GM12865 (cell line): ENCODE data around the gene ZNF516.

Experiments used
- DNase-seq: peaks from one replicate; pipeline ENCODE4 v3.0.0; 2010; ENCODE audit warnings: low read depth
- H3K4me3 ChIP-seq: 2 replicates; pipeline ENCODE4 v1.5.1; 2011; ENCODE audit warnings: mild to moderate bottlenecking, low read depth, low read length, control low read depth
- TF ChIP-seq, protein P1 (sequence below): IDR thresholded peaks from 2 replicates; pipeline ENCODE4 v1.5.1; 2011; ENCODE audit warnings: low read length, control low read depth, low read depth, inconsistent platforms; ENCODE audit not compliant: insufficient read depth; ENCODE audit errors: missing control alignments

The ZNF516 gene

DNA sequence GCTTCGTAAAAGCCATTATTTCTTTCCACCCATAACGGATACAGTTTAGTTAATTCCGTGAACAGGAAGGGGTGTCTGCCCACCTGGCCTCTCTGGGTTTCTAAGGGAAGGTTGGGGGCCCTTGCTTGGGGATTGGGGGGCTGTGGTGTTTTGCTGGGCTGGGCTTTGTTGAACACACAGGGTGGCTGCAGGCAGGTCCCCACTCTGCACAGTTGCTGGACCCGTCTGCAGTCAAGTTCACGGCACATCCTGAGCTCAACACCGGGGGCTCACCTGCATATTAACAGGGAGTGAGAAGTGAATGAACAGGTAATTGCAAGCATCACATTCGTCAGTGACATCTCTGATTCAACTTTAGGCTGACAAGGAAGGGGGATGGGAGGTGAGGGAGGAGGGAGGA is 109.0 kb downstream of the ZNF516 start:
- DNase-seq, result no peak
- TF ChIP-seq, protein P1, sequence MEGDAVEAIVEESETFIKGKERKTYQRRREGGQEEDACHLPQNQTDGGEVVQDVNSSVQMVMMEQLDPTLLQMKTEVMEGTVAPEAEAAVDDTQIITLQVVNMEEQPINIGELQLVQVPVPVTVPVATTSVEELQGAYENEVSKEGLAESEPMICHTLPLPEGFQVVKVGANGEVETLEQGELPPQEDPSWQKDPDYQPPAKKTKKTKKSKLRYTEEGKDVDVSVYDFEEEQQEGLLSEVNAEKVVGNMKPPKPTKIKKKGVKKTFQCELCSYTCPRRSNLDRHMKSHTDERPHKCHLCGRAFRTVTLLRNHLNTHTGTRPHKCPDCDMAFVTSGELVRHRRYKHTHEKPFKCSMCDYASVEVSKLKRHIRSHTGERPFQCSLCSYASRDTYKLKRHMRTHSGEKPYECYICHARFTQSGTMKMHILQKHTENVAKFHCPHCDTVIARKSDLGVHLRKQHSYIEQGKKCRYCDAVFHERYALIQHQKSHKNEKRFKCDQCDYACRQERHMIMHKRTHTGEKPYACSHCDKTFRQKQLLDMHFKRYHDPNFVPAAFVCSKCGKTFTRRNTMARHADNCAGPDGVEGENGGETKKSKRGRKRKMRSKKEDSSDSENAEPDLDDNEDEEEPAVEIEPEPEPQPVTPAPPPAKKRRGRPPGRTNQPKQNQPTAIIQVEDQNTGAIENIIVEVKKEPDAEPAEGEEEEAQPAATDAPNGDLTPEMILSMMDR, result no peak
- H3K4me3 ChIP-seq, result no peak overlapping the region

- TF ChIP-seq, protein P1, result no peak
- no peak overlapping the region for H3K4me3 ChIP-seq
- DNase-seq, result no peak
Measured at GRCh38 chr18:76385681-76385975, 109.4 kb downstream of the ZNF516 start.

- TF ChIP-seq, protein P1, result no peak
- no peak for DNase-seq
Measured at GRCh38 chr18:76384861-76385680, 110.0 kb downstream of the ZNF516 start.

DNA sequence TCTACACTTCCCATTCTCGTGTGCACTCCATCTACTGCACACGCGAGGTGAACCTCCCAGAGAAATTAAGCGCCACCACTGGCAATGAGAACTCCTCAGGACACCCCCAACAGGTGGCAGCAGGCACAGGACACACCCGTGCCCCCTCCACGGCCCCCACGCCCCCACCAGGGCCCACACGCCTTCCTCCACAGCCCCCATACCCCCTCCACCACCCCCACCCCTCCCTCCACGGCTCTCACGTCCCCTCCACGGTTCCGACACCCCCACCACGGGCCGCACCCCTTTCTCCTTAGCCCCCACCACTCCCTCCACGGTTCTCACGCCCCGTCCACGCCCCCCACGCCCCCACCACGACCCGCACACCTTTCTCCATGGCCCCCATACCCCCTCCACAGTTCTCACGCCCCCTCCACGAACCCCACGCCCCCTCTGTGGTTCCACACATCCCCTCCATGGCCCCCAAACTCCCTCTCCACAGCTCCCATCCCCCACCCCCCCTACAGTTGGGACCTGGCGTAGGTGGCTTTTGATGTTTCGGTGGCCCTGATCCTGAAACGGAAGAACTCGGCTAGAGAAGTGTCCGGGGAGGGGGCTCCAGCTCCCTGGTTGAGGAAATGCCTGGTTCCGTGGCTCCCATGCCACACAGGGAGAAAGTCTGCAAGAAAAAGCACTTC is 110.8 kb downstream of the ZNF516 start:
- TF ChIP-seq, protein P1, result no peak
- no peak overlapping the region for H3K4me3 ChIP-seq
- no peak for DNase-seq

More at GRCh38 chr18:76384861-76385680, 110.0 kb downstream of the ZNF516 start:
- H3K4me3 ChIP-seq, result no peak overlapping the region

- no peak for DNase-seq
- TF ChIP-seq, protein P1, result no peak
- H3K4me3 ChIP-seq, result no peak overlapping the region
Measured at GRCh38 chr18:76383636-76384035, 111.4 kb downstream of the ZNF516 start.

DNA sequence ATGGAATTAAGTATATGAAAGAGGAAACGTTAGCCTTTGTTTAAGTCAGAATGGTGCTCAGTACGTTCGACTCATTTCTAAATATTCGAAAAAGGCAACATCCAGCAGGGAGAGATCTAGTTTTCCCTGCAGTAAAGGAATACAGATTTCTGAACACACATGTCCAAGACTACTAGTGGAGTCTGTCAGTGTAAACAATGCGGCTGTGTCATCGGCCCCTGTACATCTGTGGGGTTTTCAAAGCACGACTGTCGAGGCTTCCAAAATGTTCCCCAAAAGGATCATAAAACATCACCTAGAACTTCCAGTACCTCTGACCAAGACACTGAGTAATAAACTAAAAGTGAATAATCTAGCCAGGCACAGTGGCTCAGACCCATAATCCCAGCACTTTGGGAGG is 112.8 kb downstream of the ZNF516 start:
- no peak overlapping the region for H3K4me3 ChIP-seq
- TF ChIP-seq, protein P1, result no peak
- no peak for DNase-seq

GRCh38 chr18:76380791-76381405 is 114.1 kb downstream of the ZNF516 start:
- no peak for DNase-seq
- H3K4me3 ChIP-seq, result no peak overlapping the region
- TF ChIP-seq, protein P1, result peak; percentile 39
